Astrocyte (in vitro differentiated cells and primary cell): Measurements from ENCODE around the gene ERCC8. TPM values are rescaled to one million over a fixed set of nuclear protein-coding genes. Genes with fewer than 3 reads are reported as not detected.

Source experiments
- DNase-seq: peaks from one replicate; pipeline ENCODE4 v3.0.0-alpha.2; 2010; ENCODE audit warnings: low read depth
- FAIRE-seq: peaks from 2 replicates; lab custom pipeline; 2011; peaks lifted over from hg19 to GRCh38; lab: Jason Lieb, UNC
- H2AFZ ChIP-seq: 2 replicates; pipeline ENCODE4 v1.6.0; 2012; ENCODE audit warnings: low read depth, low read length, inconsistent platforms
- H3K27ac ChIP-seq: 2 replicates; pipeline ENCODE4 v1.5.1; 2011; ENCODE audit warnings: low read depth, low read length, inconsistent platforms
- H3K27me3 ChIP-seq: 2 replicates; pipeline ENCODE4 v1.6.0; 2011; ENCODE audit warnings: low read length, inconsistent platforms; ENCODE audit not compliant: insufficient read depth
- H3K36me3 ChIP-seq: 2 replicates; pipeline ENCODE4 v1.5.1; 2011; ENCODE audit warnings: low read length, inconsistent platforms; ENCODE audit not compliant: insufficient read depth
- H3K4me1 ChIP-seq: 2 replicates; pipeline ENCODE4 v1.5.1; 2011; ENCODE audit warnings: low read length, inconsistent platforms; ENCODE audit not compliant: insufficient read depth
- H3K4me2 ChIP-seq: 2 replicates; pipeline ENCODE4 v1.6.0; 2012; ENCODE audit warnings: low read length, inconsistent platforms
- H3K4me3 ChIP-seq: 2 replicates; pipeline ENCODE4 v1.5.1; 2011; ENCODE audit warnings: low read depth, mild to moderate bottlenecking, low read length, inconsistent platforms; ENCODE audit not compliant: insufficient read depth
- H3K79me2 ChIP-seq: 2 replicates; pipeline ENCODE4 v1.6.0; 2012; ENCODE audit warnings: mild to moderate bottlenecking, low read length, inconsistent platforms; ENCODE audit not compliant: insufficient read depth
- H3K9ac ChIP-seq: 2 replicates; pipeline ENCODE4 v1.6.0; 2012; ENCODE audit warnings: mild to moderate bottlenecking, low read length, inconsistent platforms
- H3K9me3 ChIP-seq: 2 replicates; pipeline ENCODE4 v1.5.1; 2012; ENCODE audit warnings: low read depth, mild to moderate bottlenecking, low read length, inconsistent platforms; ENCODE audit not compliant: insufficient read depth
- H4K20me1 ChIP-seq: 2 replicates; pipeline ENCODE4 v1.6.0; 2012; ENCODE audit warnings: low read length, inconsistent platforms; ENCODE audit not compliant: insufficient read depth
- H3K27ac Mint-ChIP-seq: one replicate; pipeline ENCODE4 v1.8.0; 2021; ENCODE audit warnings: mild to moderate bottlenecking, mixed read lengths; ENCODE audit not compliant: unreplicated experiment
- H3K27me3 Mint-ChIP-seq: one replicate; pipeline ENCODE4 v1.8.0; 2021; ENCODE audit warnings: low read depth, mixed read lengths; ENCODE audit not compliant: unreplicated experiment
- H3K36me3 Mint-ChIP-seq: one replicate; pipeline ENCODE4 v1.8.0; 2021; ENCODE audit warnings: low read depth, mixed read lengths; ENCODE audit not compliant: unreplicated experiment
- H3K4me1 Mint-ChIP-seq: one replicate; pipeline ENCODE4 v1.8.0; 2021; ENCODE audit warnings: low read depth, mixed read lengths; ENCODE audit not compliant: unreplicated experiment
- H3K4me3 Mint-ChIP-seq: one replicate; pipeline ENCODE4 v1.8.0; 2021; ENCODE audit warnings: mild to moderate bottlenecking, moderate library complexity, mixed read lengths; ENCODE audit not compliant: unreplicated experiment
- H3K9me3 Mint-ChIP-seq: one replicate; pipeline ENCODE4 v1.8.0; 2021; ENCODE audit warnings: mild to moderate bottlenecking, mixed read lengths; ENCODE audit not compliant: unreplicated experiment
- EZH2 ChIP-seq: IDR thresholded peaks from 2 replicates; pipeline ENCODE4 v1.6.1; 2012; ENCODE audit warnings: mild to moderate bottlenecking, low read length, inconsistent platforms; ENCODE audit not compliant: insufficient read depth
- total RNA-seq: library from RNA; stranded (reverse); gene quantifications from 2 replicates; pipeline ENCODE4 v1.2.1, GENCODE V29; 2021
- TF ChIP-seq, protein P1 (sequence below): IDR thresholded peaks from 2 replicates; pipeline ENCODE4 v1.5.1; 2011; ENCODE audit warnings: low read depth, mild to moderate bottlenecking, inconsistent platforms, low read length, moderate library complexity; ENCODE audit not compliant: insufficient read depth

Gene ERCC8
- total RNA-seq, 1 donor from 2014 or later: 11.8 TPM

GRCh38 chr5:60829490-60830266 lies 115.2 kb downstream of the ERCC8 start:
- H3K4me1 ChIP-seq: no peaks in the 10 kb centered on the region
- FAIRE-seq: no peak

DNA sequence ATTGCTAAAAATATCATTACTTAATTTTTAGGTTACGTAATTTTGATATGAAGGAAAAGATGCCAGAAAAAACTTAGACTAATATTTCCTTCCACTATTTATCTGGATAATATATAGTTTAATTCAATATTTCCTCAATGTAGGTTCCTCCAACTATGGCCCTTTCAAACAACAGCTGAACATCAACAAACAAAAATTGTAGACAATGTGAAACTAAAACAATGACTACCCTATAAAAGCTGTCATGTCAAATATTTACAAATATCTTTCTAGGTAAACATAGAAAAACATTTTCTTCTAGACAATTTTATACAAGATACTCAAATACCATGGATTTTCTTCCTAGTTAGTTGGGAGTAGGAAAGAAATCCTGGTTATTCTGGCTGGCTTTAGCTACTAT lies 117.7 kb downstream of the ERCC8 start:
- Mint-ChIP-seq H3K9me3 (no peaks in the 10 kb centered on the region), H3K4me1 (no peaks in the 10 kb centered on the region), H3K4me3 (no peak overlapping the region), H3K27ac (no peak overlapping the region), H3K36me3 (no peaks in the 10 kb centered on the region), H3K27me3 (no peaks in the 10 kb centered on the region)
- Histone ChIP-seq H3K27ac (no peak overlapping the region), H3K79me2 (no peaks in the 10 kb centered on the region), H3K4me1 (no peaks in the 10 kb centered on the region), H3K27me3 (no peaks in the 10 kb centered on the region), H4K20me1 (no peaks in the 10 kb centered on the region), H3K9me3 (no peaks in the 10 kb centered on the region), H3K4me2 (no peak overlapping the region), H3K9ac (no peak overlapping the region), H3K36me3 (no peaks in the 10 kb centered on the region), H2AFZ (no peak overlapping the region), H3K4me3 (no peak overlapping the region)
- no peak for DNase-seq
- no peak for FAIRE-seq
- TF ChIP-seq, protein P1, sequence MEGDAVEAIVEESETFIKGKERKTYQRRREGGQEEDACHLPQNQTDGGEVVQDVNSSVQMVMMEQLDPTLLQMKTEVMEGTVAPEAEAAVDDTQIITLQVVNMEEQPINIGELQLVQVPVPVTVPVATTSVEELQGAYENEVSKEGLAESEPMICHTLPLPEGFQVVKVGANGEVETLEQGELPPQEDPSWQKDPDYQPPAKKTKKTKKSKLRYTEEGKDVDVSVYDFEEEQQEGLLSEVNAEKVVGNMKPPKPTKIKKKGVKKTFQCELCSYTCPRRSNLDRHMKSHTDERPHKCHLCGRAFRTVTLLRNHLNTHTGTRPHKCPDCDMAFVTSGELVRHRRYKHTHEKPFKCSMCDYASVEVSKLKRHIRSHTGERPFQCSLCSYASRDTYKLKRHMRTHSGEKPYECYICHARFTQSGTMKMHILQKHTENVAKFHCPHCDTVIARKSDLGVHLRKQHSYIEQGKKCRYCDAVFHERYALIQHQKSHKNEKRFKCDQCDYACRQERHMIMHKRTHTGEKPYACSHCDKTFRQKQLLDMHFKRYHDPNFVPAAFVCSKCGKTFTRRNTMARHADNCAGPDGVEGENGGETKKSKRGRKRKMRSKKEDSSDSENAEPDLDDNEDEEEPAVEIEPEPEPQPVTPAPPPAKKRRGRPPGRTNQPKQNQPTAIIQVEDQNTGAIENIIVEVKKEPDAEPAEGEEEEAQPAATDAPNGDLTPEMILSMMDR: no peak
- TF ChIP-seq EZH2: no peak

More at GRCh38 chr5:60829490-60830266, 115.2 kb downstream of the ERCC8 start:
- H3K9ac ChIP-seq: no peak overlapping the region
- H2AFZ ChIP-seq: no peak overlapping the region
- H3K36me3 ChIP-seq: no peaks in the 10 kb centered on the region
- no peak overlapping the region for H3K27ac ChIP-seq
- H3K4me2 ChIP-seq: no peak overlapping the region
- no peaks in the 10 kb centered on the region for H3K79me2 ChIP-seq
- H3K27me3 ChIP-seq: no peaks in the 10 kb centered on the region
- no peaks in the 10 kb centered on the region for H3K9me3 Mint-ChIP-seq
- no peak overlapping the region for H3K4me3 ChIP-seq
- H3K9me3 ChIP-seq: no peaks in the 10 kb centered on the region
- H3K4me3 Mint-ChIP-seq: no peak overlapping the region
- H3K4me1 Mint-ChIP-seq: no peaks in the 10 kb centered on the region
- H3K27ac Mint-ChIP-seq: no peak overlapping the region
- TF ChIP-seq, protein P1: no peak
- no peak for TF ChIP-seq EZH2
- no peaks in the 10 kb centered on the region for H4K20me1 ChIP-seq
- H3K27me3 Mint-ChIP-seq: no peaks in the 10 kb centered on the region
- DNase-seq: no peak
- H3K36me3 Mint-ChIP-seq: no peaks in the 10 kb centered on the region

DNA sequence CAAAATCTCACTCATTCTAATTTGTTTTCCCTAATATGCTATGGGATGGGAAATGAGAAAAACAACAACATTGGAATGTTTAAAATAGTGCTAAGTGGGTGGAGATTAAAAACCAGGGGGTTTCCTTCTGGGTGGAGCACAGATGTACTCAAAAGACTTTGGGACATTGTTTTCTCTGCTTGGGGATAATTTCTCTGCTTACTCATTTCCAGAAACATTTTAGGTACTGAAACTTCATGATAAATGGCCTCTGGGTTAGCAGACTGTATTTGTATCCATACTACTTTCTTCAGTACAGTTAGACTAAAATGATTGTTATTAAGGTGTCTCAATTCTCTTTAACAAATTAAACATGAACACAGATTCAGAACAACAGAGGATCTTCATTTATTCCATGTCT lies 118.2 kb downstream of the ERCC8 start:
- Histone ChIP-seq H4K20me1 (no peaks in the 10 kb centered on the region), H3K4me2 (no peak overlapping the region), H3K27ac (no peak overlapping the region), H3K4me1 (no peaks in the 10 kb centered on the region), H3K36me3 (no peaks in the 10 kb centered on the region), H3K4me3 (no peak overlapping the region), H3K9me3 (no peaks in the 10 kb centered on the region), H3K79me2 (no peaks in the 10 kb centered on the region), H2AFZ (no peak overlapping the region), H3K9ac (no peak overlapping the region), H3K27me3 (no peaks in the 10 kb centered on the region)
- H3K9me3 Mint-ChIP-seq: no peaks in the 10 kb centered on the region
- no peaks in the 10 kb centered on the region for H3K36me3 Mint-ChIP-seq
- no peaks in the 10 kb centered on the region for H3K4me1 Mint-ChIP-seq
- no peak overlapping the region for H3K4me3 Mint-ChIP-seq
- no peak for DNase-seq
- H3K27me3 Mint-ChIP-seq: no peaks in the 10 kb centered on the region
- no peak overlapping the region for H3K27ac Mint-ChIP-seq
- no peak for TF ChIP-seq EZH2
- TF ChIP-seq, protein P1: no peak
- no peak for FAIRE-seq
